Spleen (tissue), 7 donors: Measurements from ENCODE around the gene ATP1A4.

ENCODE experiments used
- POLR2A ChIP-seq, 3 donors: fragments of 450-650 bp; IDR thresholded peaks; one replicate each; pipeline ENCODE4 v1.5.1; 2017; ENCODE audit warnings: antibody characterized with exemption in 3 of 3, mild to moderate bottlenecking in 1 of 3
- POLR2AphosphoS5 ChIP-seq, 3 donors: sonication (generic); formaldehyde crosslinking; IDR thresholded peaks; one replicate each; pipeline ENCODE4 v1.5.1; 2017; ENCODE audit warnings: antibody characterized with exemption in 3 of 3
- TF ChIP-seq, protein P1 (sequence below), 11 experiments: fragments of 200-600 bp in 7 of 11; fragments of 450-650 bp in 4 of 11; sonication (generic) in 4 of 11; IDR thresholded peaks in 8 of 11; conservative IDR thresholded peaks in 3 of 11; 1 replicate in 7 of 11; 2 replicates in 4 of 11; pipeline versions ENCODE4 v1.4.0 to v1.8.0; 2016 to 2021; ENCODE audit warnings: antibody characterized with exemption in 11 of 11, inconsistent platforms in 4 of 11, mild to moderate bottlenecking in 1 of 11
- donor health status: DM: no; HTN: no; CAD: no; lungs with moderate emphysema.
- donor health status: DM: no; HTN: no; CAD: no.
- donor health status: DM: no; HTN: no; CAD: no.

DNA sequence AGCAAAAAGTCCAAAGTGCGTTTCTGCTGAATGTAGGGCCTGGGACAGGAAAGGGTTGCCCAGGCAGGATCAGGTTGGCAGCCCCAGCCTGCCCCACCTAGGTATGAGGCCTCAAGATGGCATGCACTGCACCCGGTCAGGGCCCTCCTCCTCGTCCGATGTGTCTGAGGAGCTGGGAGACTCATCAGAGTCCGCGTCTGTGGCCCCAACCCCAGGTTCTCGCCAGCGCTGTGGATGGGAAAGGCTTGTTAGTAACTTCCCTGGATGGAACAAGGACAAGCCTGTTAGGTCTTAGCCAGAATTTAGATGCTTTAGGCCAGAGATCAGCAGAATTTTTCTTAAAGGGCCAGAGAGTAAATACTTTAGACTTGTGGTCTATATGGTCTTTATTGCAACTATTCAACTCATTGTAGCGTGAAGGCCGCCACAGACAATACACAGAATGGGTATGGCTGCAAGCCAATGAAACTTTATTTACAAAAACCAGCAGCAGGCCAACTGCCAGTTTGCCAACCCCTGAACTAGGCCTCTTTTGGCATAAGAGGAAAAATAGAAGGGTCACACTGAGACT, 66.2 kb downstream of the ATP1A4 start:
- TF ChIP-seq POLR2AphosphoS5 (IDR thresholded peaks at IDR 0.05) (peak; percentile 12 to 56 (median 28)), POLR2A (IDR thresholded peaks at IDR 0.05) (no peak)
- TF ChIP-seq, protein P1, sequence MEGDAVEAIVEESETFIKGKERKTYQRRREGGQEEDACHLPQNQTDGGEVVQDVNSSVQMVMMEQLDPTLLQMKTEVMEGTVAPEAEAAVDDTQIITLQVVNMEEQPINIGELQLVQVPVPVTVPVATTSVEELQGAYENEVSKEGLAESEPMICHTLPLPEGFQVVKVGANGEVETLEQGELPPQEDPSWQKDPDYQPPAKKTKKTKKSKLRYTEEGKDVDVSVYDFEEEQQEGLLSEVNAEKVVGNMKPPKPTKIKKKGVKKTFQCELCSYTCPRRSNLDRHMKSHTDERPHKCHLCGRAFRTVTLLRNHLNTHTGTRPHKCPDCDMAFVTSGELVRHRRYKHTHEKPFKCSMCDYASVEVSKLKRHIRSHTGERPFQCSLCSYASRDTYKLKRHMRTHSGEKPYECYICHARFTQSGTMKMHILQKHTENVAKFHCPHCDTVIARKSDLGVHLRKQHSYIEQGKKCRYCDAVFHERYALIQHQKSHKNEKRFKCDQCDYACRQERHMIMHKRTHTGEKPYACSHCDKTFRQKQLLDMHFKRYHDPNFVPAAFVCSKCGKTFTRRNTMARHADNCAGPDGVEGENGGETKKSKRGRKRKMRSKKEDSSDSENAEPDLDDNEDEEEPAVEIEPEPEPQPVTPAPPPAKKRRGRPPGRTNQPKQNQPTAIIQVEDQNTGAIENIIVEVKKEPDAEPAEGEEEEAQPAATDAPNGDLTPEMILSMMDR (IDR thresholded peaks at IDR 0.05 in 8 of 11, conservative IDR thresholded peaks at IDR 0.05 in 3 of 11): no peak
